Neural cell (in vitro differentiated cells): ENCODE results near the gene LIMCH1.

ENCODE experiments used
- CTCF ChIP-seq: fragments of 450-650 bp; IDR thresholded peaks from 2 replicates; pipeline ENCODE4 v1.5.1; 2014; ENCODE audit warnings: antibody characterized with exemption, mild to moderate bottlenecking, moderate library complexity; ENCODE audit not compliant: poor library complexity, severe bottlenecking
- EP300 ChIP-seq: fragments of 450-650 bp; conservative IDR thresholded peaks from 2 replicates; pipeline ENCODE4 v1.6.1; 2014; ENCODE audit warnings: antibody characterized with exemption, mild to moderate bottlenecking, moderate library complexity; ENCODE audit not compliant: poor library complexity, severe bottlenecking
- EZH2 ChIP-seq: fragments of 200-600, 300-800 bp; shearing (Covaris generic), sonication (generic); IDR thresholded peaks from 2 replicates; pipeline ENCODE4 v1.6.1; 2014; ENCODE audit warnings: antibody characterized with exemption, low read length, borderline replicate concordance, mild to moderate bottlenecking; ENCODE audit not compliant: insufficient read depth, poor library complexity, severe bottlenecking
- REST ChIP-seq: IDR thresholded peaks from 2 replicates; pipeline ENCODE4 v1.6.1; 2012; ENCODE audit warnings: borderline replicate concordance

GRCh38 chr4:41696763-41697162, 158.8 kb downstream of the LIMCH1 start:
- TF ChIP-seq CTCF (no peak), EP300 (no peak), REST (no peak), EZH2 (no peak)
